ENCODE results near the gene AHCYL2.
"Not testable (repeated sequence)": the region's sequence is repeated elsewhere in the genome, so short reads cannot be mapped to it uniquely, and the experiment has no call there.

AHCYL2 gene

GRCh38 chr7:129376778-129377700, 152.2 kb downstream of the AHCYL2 start:
- DNase-seq: no peak

GRCh38 chr7:129381710-129382484, 157.1 kb downstream of the AHCYL2 start:
- DNase-seq: no peak

GRCh38 chr7:129383542-129384132, 158.8 kb downstream of the AHCYL2 start:
- DNase-seq: no peak

- no peak for DNase-seq
Observed at GRCh38 chr7:129385116-129385515, 160.3 kb downstream of the AHCYL2 start.

DNA sequence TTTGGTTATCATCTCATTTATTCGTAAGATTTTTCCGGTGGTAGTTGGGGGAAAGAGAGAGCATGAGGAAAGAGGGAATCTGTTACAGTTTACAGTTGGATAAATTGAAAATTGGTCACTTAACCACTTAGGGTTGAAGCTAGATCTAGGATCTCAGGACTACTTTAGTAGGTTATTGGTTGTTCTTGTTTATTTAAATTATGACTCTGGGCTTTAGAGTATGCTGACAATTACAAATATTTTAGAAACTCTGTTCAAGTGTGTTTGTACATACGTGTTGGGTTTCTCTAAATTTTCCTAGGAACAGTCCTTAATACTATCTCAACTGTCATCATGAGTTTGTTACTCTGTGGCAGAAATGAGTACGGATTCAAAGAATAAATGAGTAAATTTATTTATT, 160.8 kb downstream of the AHCYL2 start:
- DNase-seq: no peak

GRCh38 chr7:129386506-129386905, 161.7 kb downstream of the AHCYL2 start:
- no peak for DNase-seq

- no peak for DNase-seq
Observed at GRCh38 chr7:129387537-129387936, 162.7 kb downstream of the AHCYL2 start.

GRCh38 chr7:129388333-129389098, 163.7 kb downstream of the AHCYL2 start:
- DNase-seq: no peak

DNA sequence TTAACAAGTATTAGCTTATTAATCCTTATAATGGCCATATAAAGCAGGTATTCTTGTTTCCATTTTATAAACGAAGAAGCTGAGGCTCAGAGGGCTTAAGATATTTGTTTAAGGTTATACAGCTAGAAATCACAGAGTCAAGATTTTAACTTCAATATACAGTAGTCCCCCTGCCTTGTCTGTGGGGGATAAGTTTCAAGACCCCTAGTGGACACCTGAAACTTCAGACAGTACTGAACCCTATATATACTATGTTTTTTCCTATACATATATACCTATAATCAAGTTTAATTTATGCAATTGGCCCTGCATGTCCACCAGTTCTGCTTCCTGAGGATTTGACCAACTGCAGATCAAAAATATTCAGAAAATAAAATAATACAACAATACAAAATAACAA, 165.0 kb downstream of the AHCYL2 start:
- no peak for DNase-seq

GRCh38 chr7:129390314-129390713, 165.5 kb downstream of the AHCYL2 start:
- DNase-seq: no peak

GRCh38 chr7:129391546-129392171, 166.8 kb downstream of the AHCYL2 start:
- peak in 1 of 51 donors; percentile 20 for DNase-seq

GRCh38 chr7:129393255-129393654, 168.4 kb downstream of the AHCYL2 start:
- DNase-seq: no peak

GRCh38 chr7:129394101-129394500, 169.3 kb downstream of the AHCYL2 start:
- DNase-seq: no peak

- no peak for DNase-seq
Observed at GRCh38 chr7:129394982-129395914, 170.4 kb downstream of the AHCYL2 start.

DNA sequence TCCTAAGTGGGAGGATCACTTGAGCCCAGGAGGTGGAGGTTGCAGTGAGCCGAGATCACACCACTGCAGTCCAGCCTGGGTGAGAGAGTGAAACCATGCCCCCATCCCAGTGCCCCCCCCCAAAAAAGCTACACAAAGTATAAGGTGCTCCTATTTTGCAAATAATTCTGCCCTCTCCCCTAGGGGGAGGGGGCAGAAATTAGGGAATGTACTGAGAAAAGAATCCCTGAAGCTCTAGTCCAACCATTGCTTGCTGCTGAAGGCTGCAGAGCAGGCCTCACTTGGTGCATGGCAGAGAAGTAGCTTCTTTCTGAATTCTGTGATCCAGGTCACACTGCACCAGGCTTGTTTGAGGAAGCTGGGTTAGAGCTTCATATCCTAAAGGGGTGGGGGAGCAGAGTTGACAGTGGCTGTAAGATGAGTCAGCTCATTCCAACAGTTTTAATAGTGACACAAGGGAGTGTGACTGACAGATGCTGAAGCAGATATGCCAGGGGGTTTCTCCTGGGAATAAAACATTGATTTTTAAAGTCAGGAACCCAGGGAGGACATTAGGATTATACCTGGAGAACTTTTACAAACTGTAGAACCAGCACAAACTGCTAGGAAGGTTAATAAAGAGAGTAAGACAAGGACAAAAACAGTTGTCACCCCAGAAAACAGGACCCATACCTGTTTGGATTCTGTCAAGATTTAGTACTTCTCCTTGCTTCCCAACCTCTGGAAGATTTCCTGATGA, 176.6 kb downstream of the AHCYL2 start:
- no peak for DNase-seq

DNA sequence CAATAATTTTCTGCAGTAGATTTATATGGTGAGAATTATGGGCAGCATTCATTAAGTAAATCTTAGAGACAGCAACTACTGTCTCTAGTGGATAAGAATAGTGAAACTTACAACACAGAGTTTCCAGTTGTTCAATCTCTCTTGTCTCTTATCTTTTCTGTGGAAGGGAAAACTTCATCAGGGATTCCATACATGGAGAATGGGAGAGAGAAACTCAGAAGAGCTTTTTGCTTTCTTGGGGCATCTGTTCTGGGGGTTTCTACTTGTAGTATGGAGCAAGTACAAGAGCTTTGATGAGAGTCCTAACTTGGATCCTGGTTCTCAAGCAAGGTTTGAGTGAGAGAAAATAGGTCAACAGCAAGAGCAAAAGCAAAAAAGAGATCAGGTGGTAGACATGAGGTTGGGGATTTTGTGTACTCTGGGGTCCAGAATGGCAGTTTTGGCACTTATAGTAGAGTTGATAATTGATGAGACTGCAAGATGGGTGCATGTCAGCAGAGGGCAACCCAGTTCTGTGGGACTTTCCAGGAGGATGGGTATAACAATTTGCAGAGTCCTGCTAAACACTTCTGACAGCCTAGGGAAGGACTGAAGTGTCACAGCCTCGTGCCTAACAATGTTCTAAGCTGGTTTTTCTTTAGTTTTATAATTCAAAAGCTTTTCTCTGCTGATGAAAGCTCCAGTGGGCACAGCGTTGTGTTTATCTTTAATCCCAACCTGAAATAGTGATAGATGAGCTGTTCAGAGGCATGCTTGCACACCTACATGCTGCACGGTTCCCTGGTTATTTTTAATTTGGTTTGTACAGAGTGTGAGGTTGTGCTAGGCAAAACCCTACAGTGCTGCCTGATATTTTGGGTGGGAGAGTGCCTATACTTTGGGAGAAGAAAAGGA, 177.4 kb downstream of the AHCYL2 start:
- peak in 1 of 51 donors; percentile 20 for DNase-seq

DNA sequence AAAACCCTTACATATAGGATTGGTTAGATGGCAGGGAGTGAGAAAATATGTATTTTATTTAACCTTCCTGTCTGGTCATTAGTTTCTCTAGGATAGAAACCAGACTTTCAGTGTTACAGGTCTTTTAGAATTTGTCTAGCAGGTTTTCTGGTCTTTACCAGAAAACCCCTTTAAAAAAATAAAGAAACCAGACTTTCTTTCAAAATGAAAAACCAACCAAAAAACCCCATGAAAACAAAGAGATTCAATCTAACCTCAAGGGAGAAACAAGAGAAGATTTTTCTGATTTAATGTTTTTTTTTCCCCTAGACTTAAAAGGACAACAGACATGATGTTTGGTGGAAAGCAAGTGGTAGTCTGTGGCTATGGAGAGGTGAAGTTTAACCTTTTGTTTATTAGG, 180.7 kb downstream of the AHCYL2 start:
- DNase-seq: no peak

GRCh38 chr7:129410238-129410637, 185.4 kb downstream of the AHCYL2 start:
- not testable (repeated sequence) for DNase-seq
